ENCODE measurements around the gene ZNF418.
"Not testable (repeated sequence)": the region's sequence is repeated elsewhere in the genome, so short reads cannot be mapped to it uniquely, and the experiment has no call there.

Gene ZNF418

DNA sequence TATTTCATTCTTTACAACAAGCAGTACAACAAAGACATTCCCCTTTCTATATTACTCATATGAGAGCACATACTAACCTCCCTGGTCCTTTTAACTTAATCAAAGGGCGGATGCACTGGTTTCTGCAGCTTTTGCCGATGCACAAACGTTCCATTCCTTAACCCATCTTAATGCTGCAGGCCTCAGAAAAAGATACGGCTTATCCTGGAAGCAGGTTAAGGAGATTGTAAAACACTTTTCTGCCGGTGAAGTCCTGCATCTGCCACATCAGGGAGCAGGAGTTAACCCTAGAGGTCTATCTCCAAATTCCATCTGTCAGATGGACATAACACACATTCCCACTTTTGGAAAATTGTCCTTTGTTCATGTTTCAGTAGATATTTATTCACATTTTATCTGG is 34.9 kb downstream of the ZNF418 start:
- no peak overlapping the region for H3K27ac ChIP-seq
- H3K4me3 ChIP-seq, result no peak overlapping the region

DNA sequence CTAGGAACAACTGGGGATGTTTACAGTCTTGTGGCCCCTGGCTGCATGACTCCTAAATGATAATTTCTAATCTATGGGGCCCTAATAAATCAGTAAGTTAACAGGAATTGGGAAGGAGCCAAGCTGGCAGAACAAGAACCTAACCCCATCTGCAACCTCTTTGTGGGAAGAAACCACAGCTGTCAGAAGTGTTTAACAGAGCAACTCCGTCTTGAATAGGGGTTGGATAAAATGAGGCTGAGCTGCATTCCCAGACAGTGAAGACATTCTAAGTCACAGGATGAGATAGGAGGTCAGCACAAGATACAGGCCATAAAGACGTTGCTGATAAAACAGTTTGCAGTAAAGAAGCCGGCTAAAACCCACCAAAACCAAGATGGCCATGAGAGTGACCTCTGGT is 44.5 kb downstream of the ZNF418 start:
- peak overlapping the region in 1 of 21 experiments; percentile 50 for H3K27ac ChIP-seq
- H3K4me3 ChIP-seq, result not testable (repeated sequence)

DNA sequence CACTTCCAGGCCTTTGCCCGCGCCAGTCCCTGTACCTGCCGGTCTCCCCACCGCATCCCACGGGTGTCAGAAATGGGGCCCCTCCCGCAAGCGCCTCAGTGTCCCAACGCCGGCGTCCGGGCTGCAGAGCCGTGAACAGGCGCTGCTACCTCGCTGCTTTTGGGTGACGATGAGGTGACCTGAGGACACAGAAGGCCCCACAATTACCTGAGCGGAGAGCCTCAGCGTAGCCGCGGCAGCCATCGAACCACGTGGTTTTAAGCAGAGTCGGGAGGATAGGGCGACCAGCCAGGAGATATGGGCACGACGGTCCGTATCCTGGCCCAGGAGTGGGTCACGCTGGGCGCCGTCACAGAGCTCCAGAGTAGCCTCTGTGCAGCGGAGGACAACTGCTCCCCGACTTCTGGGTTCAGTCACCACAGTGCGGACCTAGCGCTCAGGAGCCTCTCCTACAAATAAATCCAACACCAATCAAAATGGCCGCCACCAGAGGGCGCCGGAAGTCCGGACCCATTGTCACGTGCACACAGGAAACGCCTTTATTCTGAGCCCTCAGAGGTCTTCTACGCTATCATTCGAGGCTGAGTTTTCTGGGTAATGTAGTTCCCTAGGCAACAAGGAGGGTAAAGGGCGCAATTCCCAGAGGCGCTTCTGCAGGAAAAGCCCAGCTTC is 46.5 kb downstream of the ZNF418 start, which contains the start of gene ZNF814:
Gene ZNF814, minus strand, starts transcription at position 478 of the 672 bp plus-strand sequence. Its CDS starts 235 bp downstream, at position 243.
- Histone ChIP-seq H3K4me3 (peak within 1 kb of the TSS; percentile 45 to 84 (median 57)), H3K27ac (peak within 1 kb of the TSS in 18 of 21 experiments; percentile 5 to 76 (median 62))

DNA sequence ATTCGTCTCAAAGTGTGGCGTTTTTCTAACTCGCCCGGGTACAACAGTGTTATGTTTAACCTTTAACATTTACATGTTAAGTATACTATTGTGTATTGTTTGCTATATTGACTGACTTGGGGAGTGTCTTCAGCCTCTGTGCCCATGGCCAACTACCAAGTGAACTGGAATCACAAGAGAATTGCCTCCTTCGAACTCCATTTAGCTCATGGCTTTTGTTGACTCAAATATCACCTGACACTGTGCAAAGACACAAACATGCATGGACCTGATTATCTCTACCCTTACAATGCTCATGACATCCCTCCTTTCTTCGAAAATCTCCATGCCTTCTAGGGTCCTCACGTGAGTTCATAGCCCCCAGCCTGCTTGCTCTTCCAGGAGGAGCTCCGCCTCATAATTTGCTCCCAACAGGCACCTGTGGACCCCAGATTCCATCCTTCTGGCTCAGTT is 47.1 kb downstream of the ZNF418 start:
- peak overlapping the region; percentile 45 to 84 (median 57) for H3K4me3 ChIP-seq

DNA sequence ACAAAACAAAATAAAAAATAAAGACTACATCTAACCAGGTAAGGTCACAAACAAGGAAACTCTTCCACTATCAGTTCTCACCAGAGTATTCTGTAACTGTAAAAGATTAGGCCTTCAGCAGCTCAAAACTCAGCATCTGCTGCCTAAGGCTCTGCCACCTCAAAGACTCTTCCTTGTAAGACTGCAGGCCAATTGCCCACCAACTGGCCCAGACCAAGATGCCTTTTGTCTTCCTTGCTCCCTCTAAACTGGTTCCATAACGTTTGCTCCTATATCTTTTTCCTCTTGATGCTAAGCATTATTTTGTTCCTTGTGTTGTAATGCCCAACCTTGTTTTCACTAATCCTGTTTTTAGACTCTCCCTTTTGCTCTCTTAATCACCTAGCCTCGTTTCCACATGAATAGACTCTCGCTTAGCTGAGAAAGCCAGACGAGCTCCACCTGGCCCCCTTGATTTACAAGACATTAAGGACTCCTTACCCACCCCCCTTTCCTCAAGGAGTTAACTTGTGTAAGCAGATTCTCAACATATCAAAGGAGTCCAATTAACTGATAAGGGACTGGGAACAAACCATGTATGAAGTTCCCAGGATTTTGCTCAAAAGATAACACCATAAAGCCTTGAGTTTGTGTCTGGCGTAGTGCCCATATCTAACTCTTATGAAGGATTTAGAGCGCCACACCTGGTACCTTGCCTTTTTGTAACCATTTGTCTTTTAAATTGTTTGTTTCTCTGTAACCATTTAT is 47.8 kb downstream of the ZNF418 start:
- Histone ChIP-seq H3K4me3 (peak overlapping the region in 4 of 7 experiments; percentile 45 to 70 (median 60)), H3K27ac (peak overlapping the region in 2 of 21 experiments; percentile 64 to 75)

More for the DNA sequence above, 47.1 kb downstream of the ZNF418 start:
- H3K27ac ChIP-seq, result peak overlapping the region in 18 of 21 experiments; percentile 5 to 76 (median 62)

DNA sequence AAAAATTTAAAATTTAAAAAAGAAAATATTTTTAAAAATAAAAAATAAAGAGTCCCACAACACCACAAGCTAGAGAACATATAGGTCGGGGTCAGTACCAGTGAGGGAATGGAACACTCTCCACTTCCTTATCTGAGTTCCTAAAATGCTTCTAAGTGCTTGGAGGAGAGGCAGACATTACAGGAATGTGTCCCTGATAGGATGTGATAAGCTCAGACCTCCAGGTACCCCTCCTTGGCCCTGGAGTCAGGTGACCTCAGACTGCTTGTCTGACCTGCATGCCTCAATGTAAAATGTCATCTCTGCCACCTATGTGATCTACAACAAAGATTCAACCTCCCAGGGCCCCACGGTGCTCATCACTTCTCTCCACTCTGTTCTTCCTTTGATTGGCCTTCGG is 49.2 kb downstream of the ZNF418 start:
- Histone ChIP-seq H3K27ac (no peak overlapping the region), H3K4me3 (no peak overlapping the region)

DNA sequence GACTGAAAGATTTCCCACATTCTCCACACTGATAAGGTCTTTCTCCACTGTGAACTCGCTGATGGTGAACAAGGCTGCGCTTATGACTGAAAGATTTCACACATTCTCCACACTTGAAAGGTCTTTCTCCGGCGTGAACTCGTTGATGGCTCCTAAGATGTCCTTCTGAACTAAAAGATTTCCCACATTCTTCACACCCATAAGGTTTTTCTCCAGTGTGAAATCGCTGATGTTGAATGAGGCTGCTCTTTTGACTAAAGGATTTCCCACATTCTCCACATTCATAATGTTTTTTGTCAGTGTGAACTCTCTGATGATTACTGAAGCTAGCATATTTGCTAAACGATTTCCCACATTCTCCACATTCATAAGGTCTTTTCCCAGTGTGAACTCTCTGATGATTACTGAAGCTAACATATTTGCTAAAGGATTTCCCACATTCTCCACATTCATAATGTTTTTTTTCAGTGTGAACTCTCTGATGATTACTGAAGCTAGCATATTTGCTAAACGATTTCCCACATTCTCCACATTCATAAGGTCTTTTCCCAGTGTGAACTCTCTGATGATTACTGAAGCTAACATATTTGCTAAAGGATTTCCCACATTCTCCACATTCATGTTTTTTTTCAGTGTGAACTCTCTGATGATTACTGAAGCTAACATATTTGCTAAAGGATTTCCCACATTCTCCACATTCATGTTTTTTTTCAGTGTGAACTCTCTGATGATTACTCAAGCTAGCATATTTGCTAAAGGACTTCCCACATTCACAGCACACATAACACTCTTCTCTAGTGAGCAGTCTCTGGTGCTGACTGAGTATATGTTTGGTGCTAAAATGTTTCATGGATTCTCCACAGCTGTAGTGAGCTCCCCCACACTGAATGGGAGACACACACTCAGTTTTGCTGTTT is 61.1 kb downstream of the ZNF418 start:
- not testable (repeated sequence) for H3K4me3 ChIP-seq, H3K27ac ChIP-seq

DNA sequence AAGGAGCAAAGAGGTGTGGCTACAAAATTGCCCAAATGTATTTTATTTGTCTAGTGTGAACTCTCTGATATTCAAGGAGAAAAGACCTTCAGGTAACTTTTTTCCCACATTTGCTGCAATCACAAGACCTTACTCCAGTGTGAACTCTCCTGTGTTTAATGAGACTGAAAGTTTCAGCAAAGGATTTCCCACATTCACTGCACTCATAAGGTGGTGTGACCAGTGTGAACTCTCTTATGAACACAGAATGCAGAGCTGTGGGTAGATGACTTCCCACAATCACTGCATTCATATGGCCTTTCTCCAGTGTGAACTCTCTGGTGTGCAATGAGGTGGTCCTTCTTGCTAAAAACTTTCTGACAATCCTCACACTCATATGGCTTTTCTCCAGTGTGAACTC is 62.8 kb downstream of the ZNF418 start:
- no peak overlapping the region for H3K4me3 ChIP-seq
- no peak overlapping the region for H3K27ac ChIP-seq
